ENCODE results near the gene TPM1.

Gene TPM1

DNA sequence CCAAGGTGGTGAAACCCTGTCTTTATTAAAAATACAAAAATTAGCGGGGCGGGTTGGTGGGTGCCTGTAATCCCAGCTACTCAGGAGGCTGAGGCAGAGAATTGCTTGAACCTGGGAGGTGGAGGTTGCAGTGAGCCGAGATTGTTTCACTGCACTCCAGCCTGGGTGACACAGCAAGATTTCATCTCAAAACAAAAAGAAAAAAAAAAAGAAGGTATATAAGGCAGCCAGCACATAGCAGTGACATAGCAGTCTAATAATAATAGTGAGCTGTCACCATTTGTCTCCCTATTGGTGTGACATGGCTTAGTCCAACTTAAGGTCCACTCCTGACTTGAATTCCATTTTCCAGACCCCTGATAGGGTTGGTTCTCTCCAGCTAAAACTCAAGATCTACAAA is 70.3 kb downstream of the TPM1 start:
- no peak overlapping the region for H3K4me3 ChIP-seq (ENCODE audit: low read depth in 1 of 2, low read length in 1 of 2)
- H3K4me1 ChIP-seq (ENCODE audit: control insufficient read depth in 1 of 2, insufficient read depth in 1 of 2, low read depth in 1 of 2, low read length in 1 of 2), result no peaks in the 10 kb centered on the region
- H3K36me3 ChIP-seq, result no peaks in the 10 kb centered on the region
- H3K9me3 ChIP-seq, result no peaks in the 10 kb centered on the region
- TF ChIP-seq CTCF (IDR thresholded peaks at IDR 0.05), result no peak
- no peaks in the 10 kb centered on the region for H3K27me3 ChIP-seq
- H3K27ac ChIP-seq, result no peak overlapping the region

DNA sequence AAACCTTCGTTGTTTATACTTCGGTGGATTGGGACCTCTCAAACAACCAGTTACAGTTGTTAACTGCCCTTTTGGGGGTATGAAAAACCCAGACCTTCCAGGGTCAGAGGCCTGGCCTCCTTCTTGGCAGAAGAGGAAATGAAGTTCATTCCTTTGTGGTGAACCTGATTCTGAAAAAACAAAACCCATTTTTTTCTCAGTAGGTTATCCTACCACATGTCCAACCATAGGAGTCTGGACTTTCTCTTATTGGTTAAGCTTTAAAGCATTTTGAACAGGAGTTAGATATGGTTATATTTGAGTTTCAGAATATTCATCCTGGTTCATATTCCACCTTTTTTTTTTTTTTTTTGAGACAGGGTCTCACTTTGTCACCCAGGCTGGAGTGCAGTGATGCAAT is 71.9 kb downstream of the TPM1 start:
- H3K9me3 ChIP-seq, result peaks cover 7% of the 10 kb centered on the region
- H3K36me3 ChIP-seq, result no peaks in the 10 kb centered on the region
- no peaks in the 10 kb centered on the region for H3K4me1 ChIP-seq (ENCODE audit: control insufficient read depth in 1 of 2, insufficient read depth in 1 of 2, low read depth in 1 of 2, low read length in 1 of 2)
- H3K4me3 ChIP-seq (ENCODE audit: low read depth in 1 of 2, low read length in 1 of 2), result no peak overlapping the region
- H3K27ac ChIP-seq, result no peak overlapping the region
- no peaks in the 10 kb centered on the region for H3K27me3 ChIP-seq
- TF ChIP-seq CTCF (IDR thresholded peaks at IDR 0.05), result no peak
